ENCODE measurements around the gene GNG7.
"Not testable (repeated sequence)": the region's sequence is repeated elsewhere in the genome, so short reads cannot be mapped to it uniquely, and the experiment has no call there.

GNG7 gene

GRCh38 chr19:2495130-2495641, 207.3 kb downstream of the GNG7 start:
- peak; percentile 51 for DNase-seq

- DNase-seq: peak; percentile 69
Observed at GRCh38 chr19:2494447-2495129, 207.9 kb downstream of the GNG7 start.

GRCh38 chr19:2494084-2494446, 208.4 kb downstream of the GNG7 start:
- DNase-seq: no peak

- not testable (repeated sequence) for DNase-seq
Observed at GRCh38 chr19:2493448-2493847, 209.0 kb downstream of the GNG7 start.

GRCh38 chr19:2492870-2493269, 209.6 kb downstream of the GNG7 start:
- no peak for DNase-seq

GRCh38 chr19:2491130-2491801, 211.2 kb downstream of the GNG7 start:
- no peak for DNase-seq

GRCh38 chr19:2490659-2491058, 211.8 kb downstream of the GNG7 start:
- DNase-seq: no peak

GRCh38 chr19:2488942-2489731, 213.4 kb downstream of the GNG7 start:
- DNase-seq: no peak

GRCh38 chr19:2488405-2488941, 214.0 kb downstream of the GNG7 start:
- DNase-seq: no peak

- no peak for DNase-seq
Observed at GRCh38 chr19:2487842-2488241, 214.7 kb downstream of the GNG7 start.

- DNase-seq: no peak
Observed at GRCh38 chr19:2487090-2487489, 215.4 kb downstream of the GNG7 start.

GRCh38 chr19:2485428-2485827, 217.1 kb downstream of the GNG7 start:
- DNase-seq: no peak

- no peak for DNase-seq
Observed at GRCh38 chr19:2484178-2484937, 218.1 kb downstream of the GNG7 start.

GRCh38 chr19:2483484-2484151, 218.9 kb downstream of the GNG7 start:
- DNase-seq: no peak

- DNase-seq: no peak
Observed at GRCh38 chr19:2483084-2483483, 219.4 kb downstream of the GNG7 start.

GRCh38 chr19:2482354-2483038, 220.0 kb downstream of the GNG7 start:
- DNase-seq: no peak

GRCh38 chr19:2481466-2481865, 221.0 kb downstream of the GNG7 start:
- no peak for DNase-seq

GRCh38 chr19:2479556-2480194, 222.8 kb downstream of the GNG7 start:
- DNase-seq: no peak

GRCh38 chr19:2478756-2479555, 223.5 kb downstream of the GNG7 start:
- DNase-seq: peak; percentile 78

GRCh38 chr19:2478278-2478755, 224.2 kb downstream of the GNG7 start:
- DNase-seq: peak; percentile 60

Measured in CD4-positive, alpha-beta T cell treated with Interleukin-10 for 1 hour (primary cell).